HG02884 (cell line): ENCODE results near the gene SSH2.
"Not testable (repeated sequence)": the region's sequence is repeated elsewhere in the genome, so short reads cannot be mapped to it uniquely, and the experiment has no call there.

Experiments
- ATAC-seq: cut with Tn5 transposase; IDR thresholded peaks from one replicate; pipeline ENCODE4 v1.9.1; 2021; ENCODE audit warnings: mild to moderate bottlenecking, moderate library complexity; ENCODE audit not compliant: unreplicated experiment

SSH2 gene

GRCh38 chr17:29929006-29929532, 959 bp downstream of the SSH2 start:
- no peak for ATAC-seq

GRCh38 chr17:29927546-29927945, 2.5 kb downstream of the SSH2 start:
- ATAC-seq = no peak

GRCh38 chr17:29924786-29925185, 5.2 kb downstream of the SSH2 start:
- ATAC-seq = no peak

- ATAC-seq = no peak
Measured at GRCh38 chr17:29918922-29919856, 10.8 kb downstream of the SSH2 start.

GRCh38 chr17:29918016-29918415, 12.0 kb downstream of the SSH2 start:
- no peak for ATAC-seq

- ATAC-seq = no peak
Measured at GRCh38 chr17:29914819-29915537, 15.1 kb downstream of the SSH2 start.

- no peak for ATAC-seq
Measured at GRCh38 chr17:29911641-29912177, 18.3 kb downstream of the SSH2 start.

GRCh38 chr17:29909236-29910003, 20.6 kb downstream of the SSH2 start:
- ATAC-seq = no peak

- no peak for ATAC-seq
Measured at GRCh38 chr17:29906969-29907368, 23.1 kb downstream of the SSH2 start.

GRCh38 chr17:29905879-29906167, 24.2 kb downstream of the SSH2 start:
- no peak for ATAC-seq

GRCh38 chr17:29905086-29905878, 24.7 kb downstream of the SSH2 start:
- no peak for ATAC-seq

GRCh38 chr17:29903471-29903870, 26.6 kb downstream of the SSH2 start:
- ATAC-seq = no peak

- ATAC-seq = not testable (repeated sequence)
Measured at GRCh38 chr17:29897136-29897535, 32.9 kb downstream of the SSH2 start.

GRCh38 chr17:29892201-29892600, 37.8 kb downstream of the SSH2 start:
- no peak for ATAC-seq

GRCh38 chr17:29891131-29891530, 38.9 kb downstream of the SSH2 start:
- ATAC-seq = no peak

- no peak for ATAC-seq
Measured at GRCh38 chr17:29885031-29885640, 44.9 kb downstream of the SSH2 start.

- ATAC-seq = no peak
Measured at GRCh38 chr17:29883497-29883896, 46.5 kb downstream of the SSH2 start.

GRCh38 chr17:29881256-29881655, 48.8 kb downstream of the SSH2 start:
- ATAC-seq = no peak

GRCh38 chr17:29880031-29880430, 50.0 kb downstream of the SSH2 start:
- no peak for ATAC-seq
